DMS153 treated with DMSO at 0.1 percent for 48 hours (cell line): ENCODE results near the gene THSD4.
"Not testable (repeated sequence)": the region's sequence is repeated elsewhere in the genome, so short reads cannot be mapped to it uniquely, and the experiment has no call there.

Experiments used
- DNase-seq: peaks from one replicate; lab custom pipeline; 2025; ENCODE audit not compliant: unreplicated experiment; lab: John Stamatoyannopoulos, UW

Gene THSD4

DNA sequence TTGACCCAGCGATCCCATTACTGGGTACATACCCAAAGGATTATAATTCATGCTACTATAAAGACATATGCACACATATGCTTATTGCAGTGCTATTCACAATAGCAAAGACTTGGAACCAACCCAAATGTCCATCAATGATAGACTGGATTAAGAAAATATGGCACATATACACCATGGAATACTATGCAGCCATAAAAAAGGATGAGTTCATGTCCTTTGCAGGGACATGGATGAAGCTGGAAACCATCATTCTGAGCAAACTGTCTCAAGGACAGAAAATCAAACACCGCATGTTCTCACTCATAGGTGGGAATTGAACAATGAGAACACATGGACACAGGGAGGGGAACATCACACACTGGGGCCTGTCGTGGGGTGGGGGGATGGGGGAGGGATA is 286.5 kb downstream of the THSD4 start:
- not testable (repeated sequence) for DNase-seq

GRCh38 chr15:71409541-71409940 is 294.3 kb downstream of the THSD4 start:
- DNase-seq, result no peak

DNA sequence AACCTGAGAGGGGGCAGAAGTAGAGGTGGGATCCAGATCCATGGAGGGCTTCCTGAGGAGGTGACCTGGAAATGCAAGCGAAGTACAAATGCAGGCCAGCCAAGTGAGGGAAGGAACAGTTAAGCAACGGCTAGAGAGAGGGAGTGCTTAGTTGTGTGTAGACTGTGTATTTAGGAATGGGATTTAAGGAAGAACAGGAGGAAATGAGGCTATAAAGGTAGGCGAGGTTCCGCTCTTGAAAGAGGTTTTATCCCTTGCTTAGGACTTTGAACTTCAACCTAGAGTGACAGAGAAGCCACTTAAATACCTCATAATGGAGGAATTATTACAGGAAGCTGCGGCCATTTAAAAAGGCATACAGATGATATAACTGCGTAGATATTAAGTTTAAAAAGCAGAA is 295.1 kb downstream of the THSD4 start:
- DNase-seq, result no peak

- DNase-seq, result no peak
These were observed 296.5 kb downstream of the THSD4 start for GRCh38 chr15:71411538-71412482.

DNA sequence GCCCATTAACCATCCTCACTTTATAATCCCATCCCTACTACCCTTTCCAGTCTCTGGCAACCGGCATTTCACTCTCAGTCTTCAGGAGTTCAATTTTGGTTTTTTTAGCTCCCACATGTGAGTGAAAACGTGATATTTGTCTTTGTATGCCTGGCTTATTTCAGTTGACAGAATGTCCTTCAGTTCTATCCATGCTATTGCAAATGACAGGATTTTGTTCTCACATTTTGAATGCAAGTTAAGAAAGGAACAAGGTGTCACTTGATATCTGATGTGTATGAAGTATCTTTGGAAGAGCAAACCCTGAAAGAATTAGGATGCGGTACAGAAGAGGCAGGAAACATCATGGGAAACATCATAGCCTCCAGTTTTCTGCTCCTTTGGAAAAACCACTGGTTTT is 298.1 kb downstream of the THSD4 start:
- DNase-seq, result no peak

GRCh38 chr15:71414853-71415252 is 299.6 kb downstream of the THSD4 start:
- DNase-seq, result no peak

DNA sequence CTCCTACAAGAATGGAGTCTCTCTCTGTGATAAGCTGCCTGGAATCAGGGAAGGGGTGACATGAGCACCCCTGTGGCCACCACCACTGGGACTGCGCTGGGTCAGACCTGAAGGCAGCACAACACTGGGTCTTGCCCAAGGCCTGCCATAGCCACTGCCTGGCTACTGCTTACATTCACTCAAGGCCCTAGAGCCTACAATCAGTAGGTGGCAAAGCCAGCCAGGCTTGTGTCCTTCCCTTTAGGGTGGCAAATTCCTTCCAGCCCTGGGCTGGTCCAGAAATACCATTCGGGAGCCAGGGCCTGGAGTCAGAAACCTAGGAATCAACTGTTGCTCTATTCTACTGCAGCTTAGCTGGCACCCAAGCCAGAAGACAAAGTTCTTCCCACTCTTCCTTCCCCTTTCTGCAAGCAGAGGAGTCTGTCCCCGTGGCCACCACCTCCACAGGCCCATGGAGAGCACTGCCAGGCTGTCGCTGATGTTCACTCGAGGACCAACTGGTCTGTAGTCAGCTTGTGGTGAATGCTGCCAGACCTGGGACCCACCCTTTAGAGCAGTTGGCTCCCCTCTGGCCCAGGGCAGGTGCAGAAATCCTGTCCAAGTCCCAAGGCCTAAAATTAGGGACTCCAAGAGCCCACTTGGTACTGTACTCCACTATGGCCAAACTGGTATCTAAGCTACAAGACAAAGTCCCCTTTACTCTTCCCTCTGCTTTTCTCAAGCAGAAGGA is 307.4 kb downstream of the THSD4 start:
- no peak for DNase-seq

GRCh38 chr15:71424765-71425164 is 309.5 kb downstream of the THSD4 start:
- no peak for DNase-seq

- DNase-seq, result no peak
These were observed 310.1 kb downstream of the THSD4 start for GRCh38 chr15:71425388-71425787.

DNA sequence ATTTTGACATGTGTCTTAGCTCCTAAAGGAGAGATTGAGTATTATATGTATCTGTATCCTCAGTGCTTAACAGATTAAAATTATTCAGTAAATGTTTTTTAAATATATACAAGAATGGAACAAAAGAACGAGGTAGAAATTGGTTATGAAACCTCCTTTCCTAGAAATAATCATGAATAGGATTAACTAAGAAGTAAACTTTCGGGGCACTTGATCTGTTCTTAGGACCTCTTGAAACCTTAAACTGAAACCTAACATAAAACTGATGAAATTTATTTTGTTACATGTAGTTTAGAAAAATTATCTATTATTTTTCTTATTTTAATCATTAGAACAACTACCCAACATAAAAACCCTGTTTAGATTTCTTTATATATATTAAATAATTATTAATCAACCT is 311.5 kb downstream of the THSD4 start:
- no peak for DNase-seq

DNA sequence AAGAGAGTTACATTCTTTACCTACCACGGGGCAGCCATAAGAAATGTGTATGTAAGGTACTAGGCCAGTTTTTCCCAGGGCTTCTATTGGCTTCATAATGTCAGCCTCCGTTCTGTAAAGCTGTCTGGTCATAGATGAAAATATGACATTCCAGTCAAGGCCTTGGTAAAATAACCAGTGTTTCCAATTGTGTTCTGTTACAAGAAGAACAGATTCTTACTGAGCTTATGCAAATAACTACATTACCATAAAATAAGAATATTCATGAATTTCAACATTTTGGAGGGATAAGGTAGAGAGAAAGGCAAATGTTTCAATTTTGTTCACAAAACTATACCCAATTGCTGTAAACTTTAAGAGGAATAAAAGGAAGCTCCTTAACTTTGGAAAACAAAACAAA is 315.5 kb downstream of the THSD4 start:
- DNase-seq, result no peak

DNA sequence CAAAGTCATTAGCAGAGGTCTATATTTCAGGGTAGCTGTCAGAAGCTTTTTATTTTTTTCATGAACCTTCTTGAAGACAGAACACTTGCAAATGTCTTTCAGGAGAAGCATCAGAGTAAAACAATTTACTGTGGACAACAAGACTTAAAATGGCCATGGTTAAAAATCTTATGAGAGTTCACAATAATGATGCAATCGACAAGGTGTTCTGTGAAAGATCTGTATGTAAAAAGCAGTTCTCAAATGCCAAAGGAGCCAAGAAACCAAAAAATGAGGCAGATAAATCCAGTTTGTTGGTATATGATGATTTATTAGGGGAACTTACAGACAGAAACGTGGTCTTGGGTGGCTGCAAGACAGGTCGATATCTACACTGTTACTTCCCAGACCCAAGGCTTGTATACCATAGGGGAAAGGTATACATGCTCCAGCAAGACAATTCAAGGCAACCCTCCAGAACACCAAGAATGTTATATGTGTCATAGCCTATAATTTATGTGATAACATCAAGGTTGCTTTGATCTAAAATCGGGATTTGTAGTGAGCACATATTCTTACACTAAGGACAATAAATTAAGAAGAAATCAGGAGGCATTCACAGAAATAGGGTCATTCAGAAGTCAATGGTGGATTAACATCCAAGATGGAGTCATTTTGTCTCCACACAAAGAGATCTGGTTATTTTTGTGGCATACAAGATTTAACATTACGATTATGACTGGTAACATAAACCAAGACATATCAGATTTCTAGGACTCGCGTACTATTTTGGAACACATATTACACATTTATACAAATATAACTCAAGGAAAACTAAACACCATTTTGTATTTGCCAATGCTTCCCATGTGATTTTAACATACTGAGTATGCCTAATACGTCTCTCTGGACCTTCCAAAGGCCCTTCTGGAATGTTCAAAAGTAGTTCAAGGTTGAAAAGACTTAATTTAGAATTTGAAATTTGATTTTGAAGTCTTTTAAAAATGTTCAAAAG is 316.4 kb downstream of the THSD4 start:
- no peak for DNase-seq

DNA sequence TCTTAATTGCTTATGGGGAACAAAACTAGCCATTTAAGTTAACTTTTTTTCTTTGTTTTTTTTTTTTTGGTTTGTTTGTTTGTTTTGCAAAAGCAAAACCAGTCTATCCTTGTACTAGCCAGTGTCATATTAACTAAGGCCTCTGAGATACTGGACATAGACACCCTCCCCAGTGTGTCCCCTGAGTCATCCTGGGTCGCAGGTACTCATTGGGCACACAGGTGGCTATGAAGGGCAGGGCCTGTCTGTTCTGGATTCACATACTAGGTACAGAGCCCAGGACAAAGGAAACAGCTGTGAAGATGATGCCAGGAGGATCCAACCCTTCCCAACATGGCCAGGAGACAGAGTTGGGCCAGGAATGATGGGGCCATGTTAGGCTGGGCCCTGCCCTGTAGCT is 318.1 kb downstream of the THSD4 start:
- no peak for DNase-seq

DNA sequence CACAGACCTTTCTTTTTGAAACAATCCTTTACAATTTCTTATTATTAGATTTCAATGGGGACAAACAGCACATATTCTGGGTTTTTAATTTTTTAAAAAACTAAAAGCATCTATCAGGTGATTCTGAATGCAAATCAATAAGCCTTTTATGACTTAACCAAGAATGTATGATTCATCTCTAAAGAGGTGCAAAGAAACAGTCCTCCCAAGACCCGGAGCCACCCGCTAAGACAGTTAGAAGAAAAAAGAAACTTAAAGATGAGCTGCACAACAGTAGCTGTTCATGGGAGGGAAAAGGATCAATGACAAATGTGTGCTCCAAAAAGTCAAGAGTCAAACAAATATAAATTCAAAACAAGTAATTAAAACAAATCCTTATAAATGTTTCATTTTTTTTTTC is 319.5 kb downstream of the THSD4 start:
- DNase-seq, result no peak

DNA sequence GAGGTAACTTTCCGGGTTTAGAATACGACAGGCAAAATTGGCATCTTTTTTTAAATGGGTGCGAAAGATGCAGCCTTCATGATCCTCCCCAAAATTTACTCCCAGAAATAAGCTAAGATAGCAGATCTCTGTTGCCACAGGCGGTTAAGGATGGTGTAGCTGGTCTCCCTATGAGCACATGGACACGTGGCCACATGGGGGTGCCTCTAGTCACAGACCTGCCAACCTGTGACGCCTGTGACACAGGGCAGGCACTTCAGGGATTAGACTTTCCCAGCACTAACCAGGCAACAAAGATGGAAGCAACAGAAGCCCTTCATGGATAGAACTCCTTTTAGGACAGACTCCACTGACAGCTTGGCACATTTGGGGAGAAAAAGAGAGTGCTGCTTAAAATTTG is 320.3 kb downstream of the THSD4 start:
- no peak for DNase-seq

GRCh38 chr15:71436854-71437253 is 321.6 kb downstream of the THSD4 start:
- DNase-seq, result no peak

- DNase-seq, result no peak
These were observed 322.1 kb downstream of the THSD4 start for GRCh38 chr15:71437404-71437803.

DNA sequence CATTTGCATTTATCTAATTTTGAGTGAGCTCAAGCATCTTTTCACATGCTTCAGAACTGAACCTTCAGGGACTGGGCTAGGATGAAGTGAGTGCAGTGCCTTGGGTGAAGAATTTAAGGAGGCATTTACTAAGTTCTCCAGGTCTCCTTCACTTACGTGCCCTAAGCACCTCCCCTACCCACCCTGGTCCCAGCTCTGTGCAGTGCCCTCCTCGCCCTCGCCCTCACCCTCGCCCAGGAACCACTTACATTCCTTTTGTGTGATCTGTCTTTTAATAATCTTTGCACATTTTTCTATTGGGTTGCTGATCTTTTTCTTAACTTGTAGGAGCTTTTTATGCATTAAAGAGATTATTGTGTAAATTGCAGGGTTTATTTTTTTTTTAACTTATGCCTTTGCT is 322.6 kb downstream of the THSD4 start:
- DNase-seq, result no peak

DNA sequence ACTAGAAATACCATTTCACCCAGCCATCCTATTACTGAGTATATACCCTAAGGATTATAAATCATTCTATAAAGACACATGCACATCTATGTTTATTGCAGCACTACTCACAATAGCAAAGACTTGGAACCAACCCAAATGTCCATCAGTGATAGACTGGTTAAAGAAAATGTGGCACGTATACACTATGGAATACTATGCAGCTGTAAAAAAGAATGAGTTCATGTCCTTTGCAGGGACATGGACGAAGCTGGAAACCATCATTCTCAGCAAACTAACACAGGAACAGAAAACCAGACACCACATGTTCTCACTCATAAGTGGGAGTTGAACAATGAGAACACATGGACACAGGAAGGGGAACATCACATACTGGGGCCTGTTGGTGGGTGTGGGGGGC is 324.2 kb downstream of the THSD4 start:
- DNase-seq, result not testable (repeated sequence)

DNA sequence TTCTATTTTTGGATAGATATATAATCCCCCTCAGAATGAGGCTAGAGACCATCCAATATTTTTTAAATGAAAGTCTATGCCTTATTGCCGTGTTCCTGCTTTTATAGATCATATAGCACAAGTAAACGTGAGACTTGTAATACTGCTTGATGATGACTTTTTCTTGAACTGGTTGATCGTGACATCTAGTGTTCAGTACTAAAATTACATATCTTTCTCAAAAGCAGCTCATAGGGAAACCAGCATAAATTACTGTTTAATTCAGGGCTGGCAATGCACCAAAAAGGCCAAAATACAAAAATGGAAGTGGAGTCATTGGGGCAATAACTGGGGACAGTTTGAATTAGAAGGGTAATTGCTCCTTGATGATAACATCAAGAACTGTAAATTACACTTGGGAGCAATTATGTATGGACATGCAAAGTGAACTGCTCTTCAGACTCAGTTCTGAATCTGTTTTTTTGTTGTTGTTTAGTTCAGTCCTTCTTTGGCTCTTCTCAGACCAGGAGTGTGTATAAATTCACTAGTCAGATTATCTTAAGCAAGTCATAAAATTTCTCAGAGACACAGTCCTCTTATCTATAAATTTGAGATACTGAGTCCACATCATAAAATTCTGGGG is 325.3 kb downstream of the THSD4 start:
- DNase-seq, result peak; percentile 39

- DNase-seq, result no peak
These were observed 328.3 kb downstream of the THSD4 start for GRCh38 chr15:71443538-71443937.
